Measurements from ENCODE around the gene GP9.

GRCh38 chr3:129085818-129086217 lies 25.2 kb downstream of the GP9 start:
- TF ChIP-seq CTCF (conservative IDR thresholded peaks at IDR 0.05; ENCODE audit: low read depth, low read length) (no peak), EZH2 (IDR thresholded peaks at IDR 0.05; ENCODE audit: borderline replicate concordance, low read depth, low read length, poor library complexity, severe bottlenecking) (no peak)

Data from A673 (cell line).